SK-N-MC (cell line): ENCODE measurements around the gene SNU13.

Experiments used
- EZH2 ChIP-seq: fragments of 200-600 bp; sonication (generic); IDR thresholded peaks from one replicate; pipeline ENCODE4 v1.6.1; 2017; ENCODE audit warnings: antibody characterized with exemption
- POLR2AphosphoS5 ChIP-seq: IDR thresholded peaks from 2 replicates; pipeline ENCODE4 v1.6.1; 2012; ENCODE audit warnings: mild to moderate bottlenecking, low read depth, low read length, borderline replicate concordance

GRCh38 chr22:41697126-41697775, 8.6 kb upstream of the SNU13 start:
- TF ChIP-seq POLR2AphosphoS5 (no peak), EZH2 (no peak)
